Stimulated activated CD4-positive, alpha-beta T cell treated with anti-CD3 and anti-CD28 coated beads, Interleukin-4, amount 100 ng/mL, for 4 hours (primary cell): ENCODE results near the gene NTSR1.

Source experiments
- DNase-seq, 2 experiments: peaks; one replicate each; pipeline ENCODE4 v3.0.0-alpha.2; 2020

NTSR1 gene

GRCh38 chr20:62708591-62709536, at the start of gene NTSR1:
NTSR1 (plus strand) TSS chr20:62708836; CDS start chr20:62709208, 372 bp downstream.
- DNase-seq, result no peak

- DNase-seq, result no peak
These were observed 49.0 kb upstream of the NTSR1 start for GRCh38 chr20:62659488-62660239.

DNA sequence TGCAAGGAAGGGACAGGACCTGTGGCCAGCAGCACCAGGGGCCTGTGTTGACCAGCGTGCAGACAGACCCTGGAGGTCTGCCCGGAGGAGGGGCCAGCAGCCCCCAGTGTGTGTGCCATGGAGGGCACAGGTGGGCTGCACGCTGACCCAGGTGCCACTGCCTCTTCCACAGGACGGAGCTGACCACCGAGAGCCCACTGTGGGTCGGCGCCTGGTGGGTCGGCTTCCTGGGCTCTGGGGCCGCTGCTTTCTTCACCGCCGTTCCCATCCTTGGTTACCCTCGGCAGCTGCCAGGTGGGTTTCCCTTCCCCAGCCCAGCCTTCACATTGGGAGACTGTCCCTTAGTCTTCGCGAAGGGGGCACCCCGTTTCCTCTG, 48.4 kb upstream of the NTSR1 start:
- DNase-seq, result no peak

- no peak for DNase-seq
These were observed 47.9 kb upstream of the NTSR1 start for GRCh38 chr20:62660768-62661167.

- DNase-seq, result no peak
These were observed 47.0 kb upstream of the NTSR1 start for GRCh38 chr20:62661647-62662046.

DNA sequence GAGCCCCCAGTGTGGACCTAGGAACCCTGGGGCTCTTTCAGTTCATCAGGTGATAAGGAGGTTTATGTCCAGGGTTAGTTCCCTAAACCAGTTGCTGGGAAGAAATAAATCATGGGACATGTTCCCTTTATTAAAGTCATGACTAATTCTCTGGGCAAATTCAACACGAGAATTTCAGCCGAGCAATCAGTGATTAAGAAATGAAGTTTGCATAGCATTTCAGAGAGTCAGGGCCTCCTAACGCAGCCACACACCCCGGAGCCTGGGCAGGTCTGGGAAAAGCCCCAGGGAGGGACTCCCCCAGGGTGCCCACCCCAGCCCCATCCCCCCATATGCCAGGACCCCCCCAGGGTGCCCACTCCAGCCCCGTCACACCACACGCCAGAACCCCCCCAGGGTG, 46.2 kb upstream of the NTSR1 start:
- no peak for DNase-seq

GRCh38 chr20:62663145-62664018, 45.3 kb upstream of the NTSR1 start:
- no peak for DNase-seq

DNA sequence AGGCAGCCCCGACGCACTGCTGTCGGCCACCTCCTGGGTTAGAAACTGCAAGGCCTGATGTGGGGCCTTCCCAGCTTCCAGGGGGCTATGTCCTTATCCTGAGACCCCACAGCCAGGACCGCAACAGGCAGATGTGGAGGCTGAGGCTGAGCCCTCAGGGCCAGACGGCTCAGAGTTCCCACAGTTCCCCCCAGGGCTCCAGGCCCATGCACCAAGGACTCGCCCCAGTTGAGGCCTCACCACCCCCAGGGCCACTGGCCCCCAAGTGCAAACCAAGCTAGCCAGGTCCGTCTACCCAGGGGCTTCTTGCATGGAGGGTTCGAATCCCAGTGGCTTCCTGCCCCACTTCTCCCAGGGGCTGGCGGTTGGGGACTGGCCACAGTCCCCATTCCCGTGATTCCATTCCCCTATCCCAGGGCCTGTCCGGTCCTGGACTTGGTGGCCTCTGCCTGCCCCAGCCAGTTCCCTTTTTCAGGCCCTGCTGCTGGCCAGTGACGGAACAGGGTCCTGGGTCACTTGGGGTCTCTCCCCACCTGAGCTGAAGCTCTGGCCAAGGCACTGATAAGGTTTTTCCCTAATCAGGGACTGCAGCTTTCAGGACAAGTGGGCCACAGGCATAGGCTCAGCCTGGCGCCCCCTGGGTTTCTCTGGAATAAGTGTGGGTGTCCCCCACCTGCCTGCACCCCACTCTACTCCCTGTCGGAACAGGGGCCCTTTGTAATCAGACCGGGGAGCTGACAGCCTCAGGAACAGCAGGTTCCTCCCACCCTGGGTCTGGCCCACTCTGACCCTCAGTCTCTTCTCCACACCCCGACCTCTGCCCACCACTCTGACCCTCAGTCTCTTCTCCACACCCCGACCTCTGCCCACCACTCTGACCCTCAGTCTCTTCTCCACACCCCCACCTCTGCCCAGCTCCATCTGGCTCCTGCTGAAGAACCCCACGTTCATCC, 44.3 kb upstream of the NTSR1 start:
- no peak for DNase-seq

DNA sequence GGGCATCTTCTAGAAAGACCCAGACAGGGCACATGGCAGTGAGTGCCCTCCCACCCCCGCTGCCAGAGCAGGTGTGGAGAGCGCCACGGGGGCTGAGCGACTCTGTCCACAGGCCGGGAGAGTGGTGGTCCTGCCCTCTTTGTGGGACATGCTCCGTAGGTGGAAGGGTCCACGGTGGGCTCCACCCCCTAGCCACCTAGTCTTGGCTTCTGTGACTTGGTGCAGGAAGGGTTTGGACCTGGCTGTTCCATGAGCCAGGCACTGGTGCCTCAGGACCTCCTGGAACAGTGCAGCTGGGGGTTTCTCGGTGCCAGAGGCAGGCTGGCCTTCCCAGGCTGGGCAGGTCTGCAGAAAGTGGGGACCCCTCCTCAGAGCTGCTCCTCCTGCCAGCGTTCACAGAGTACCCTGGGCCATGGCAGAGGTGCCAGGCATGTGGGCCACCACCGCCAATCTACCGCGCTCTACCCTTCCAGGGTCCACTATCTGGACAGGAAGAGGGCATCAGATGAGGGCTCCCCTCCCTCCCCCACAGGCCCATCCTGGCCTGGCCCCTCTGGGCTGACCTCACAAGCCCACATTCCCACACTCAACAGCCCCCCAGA, 43.4 kb upstream of the NTSR1 start:
- no peak for DNase-seq

GRCh38 chr20:62665826-62666735, 42.6 kb upstream of the NTSR1 start:
- DNase-seq, result no peak

- DNase-seq, result no peak
These were observed 41.7 kb upstream of the NTSR1 start for GRCh38 chr20:62666736-62667529.

DNA sequence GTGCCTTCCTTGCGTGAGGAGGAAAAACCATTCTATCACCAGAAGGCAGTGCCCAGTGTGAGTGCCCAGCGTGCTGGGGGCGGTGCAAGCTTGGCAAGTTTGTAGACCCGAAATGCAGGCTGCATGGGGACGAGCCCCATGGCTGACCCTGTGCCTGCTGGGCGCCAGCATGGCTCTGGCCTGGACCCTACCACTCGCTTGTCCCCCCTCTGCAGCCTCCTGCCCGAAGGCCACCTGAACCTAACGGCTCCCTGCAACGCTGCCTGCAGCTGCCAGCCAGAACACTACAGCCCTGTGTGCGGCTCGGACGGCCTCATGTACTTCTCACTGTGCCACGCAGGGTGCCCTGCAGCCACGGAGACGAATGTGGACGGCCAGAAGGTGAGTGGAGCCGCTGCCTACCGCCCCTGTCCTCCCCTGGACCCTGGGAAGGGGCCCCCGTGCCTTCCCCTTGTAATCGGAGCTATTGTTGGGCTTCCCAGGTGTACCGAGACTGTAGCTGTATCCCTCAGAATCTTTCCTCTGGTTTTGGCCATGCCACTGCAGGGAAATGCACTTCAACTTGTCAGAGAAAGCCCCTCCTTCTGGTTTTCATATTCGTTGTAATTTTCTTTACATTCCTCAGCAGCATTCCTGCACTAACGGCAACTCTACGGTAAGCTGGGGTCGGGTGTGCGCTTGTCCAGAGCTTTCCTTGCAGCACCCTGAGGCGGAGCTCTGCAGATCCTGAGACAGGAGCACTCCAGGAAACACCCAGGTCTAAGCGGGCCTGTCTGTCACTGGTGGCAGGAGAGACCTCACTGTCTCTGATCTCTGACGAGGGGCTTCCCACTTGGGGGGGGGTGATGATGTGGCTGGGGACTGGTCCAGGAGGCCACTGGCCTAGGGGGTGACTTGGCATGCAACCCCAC, 40.9 kb upstream of the NTSR1 start:
- DNase-seq, result no peak

DNA sequence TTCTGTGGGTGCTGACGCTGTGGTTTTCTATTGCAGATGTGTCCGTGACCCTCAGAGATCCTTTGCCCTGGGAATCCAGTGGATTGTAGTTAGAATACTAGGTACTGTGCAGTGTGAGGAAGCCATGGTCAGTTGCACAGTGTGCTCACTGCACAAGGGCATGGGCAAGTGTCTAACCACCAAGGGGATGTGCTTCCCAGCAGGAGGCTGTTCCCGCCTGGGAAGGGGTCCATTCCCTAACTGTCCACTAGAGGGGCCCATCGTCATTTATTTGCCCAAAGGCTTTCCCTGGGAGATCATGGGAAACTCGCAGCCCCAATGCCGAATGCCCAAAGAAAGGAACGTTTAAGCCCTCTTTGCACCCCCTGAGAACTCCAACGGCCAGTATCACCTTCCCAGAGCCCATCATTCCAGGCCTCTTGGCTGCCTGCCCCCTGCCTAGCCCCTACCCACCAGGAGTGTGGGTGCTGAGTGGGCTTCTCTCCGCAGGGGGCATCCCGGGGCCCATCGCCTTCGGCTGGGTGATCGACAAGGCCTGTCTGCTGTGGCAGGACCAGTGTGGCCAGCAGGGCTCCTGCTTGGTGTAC, 40.1 kb upstream of the NTSR1 start:
- peak; percentile 14 to 23 for DNase-seq

GRCh38 chr20:62669249-62669648, 39.4 kb upstream of the NTSR1 start:
- no peak for DNase-seq

DNA sequence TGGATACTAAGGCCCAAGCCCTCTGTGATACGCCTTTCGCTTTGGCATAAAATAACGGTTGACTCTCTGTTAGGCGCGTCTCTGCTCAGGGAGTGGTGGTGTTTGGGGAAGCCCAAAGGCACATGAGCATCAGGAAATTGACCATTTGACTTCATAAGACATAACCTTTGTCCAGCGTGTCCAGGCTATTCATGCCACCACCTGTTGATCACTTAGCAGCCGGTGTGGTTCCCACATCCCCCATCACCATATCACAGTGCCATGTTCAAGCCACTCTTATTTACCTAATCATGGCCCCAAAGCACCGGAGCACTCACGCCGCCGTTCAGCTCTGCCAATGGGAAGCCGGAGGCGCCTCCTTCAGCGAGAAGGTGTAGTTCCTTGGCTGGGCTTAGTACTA, 38.5 kb upstream of the NTSR1 start:
- no peak for DNase-seq

- no peak for DNase-seq
These were observed 37.6 kb upstream of the NTSR1 start for GRCh38 chr20:62670998-62671397.

GRCh38 chr20:62671765-62672164, 36.9 kb upstream of the NTSR1 start:
- DNase-seq, result no peak

DNA sequence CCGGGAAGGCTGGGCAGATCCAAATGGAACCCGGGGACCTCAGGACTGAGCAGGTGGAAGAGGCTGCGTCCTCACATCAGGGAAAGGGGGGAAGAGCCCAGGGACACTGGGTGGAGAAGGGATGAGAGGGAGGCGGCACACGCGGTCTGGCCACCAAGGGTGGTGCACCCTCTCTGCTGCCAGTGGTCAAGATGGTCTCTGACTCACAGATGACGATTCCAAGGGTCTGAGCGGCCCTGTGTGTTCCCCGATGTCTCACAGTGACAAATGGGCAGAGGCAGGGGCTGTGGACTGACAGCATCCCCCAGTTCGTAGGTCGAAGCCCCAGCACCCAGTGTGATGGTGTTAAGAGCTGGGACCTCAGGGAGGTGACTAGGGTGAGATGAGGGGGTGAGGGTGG, 34.3 kb upstream of the NTSR1 start:
- no peak for DNase-seq
